Transverse colon (tissue), 3 donors: ENCODE data around the gene NOPCHAP1.

ENCODE experiments used
- POLR2A ChIP-seq: fragments of 450-650 bp; IDR thresholded peaks from one replicate; pipeline ENCODE4 v1.6.1; 2016; ENCODE audit warnings: antibody characterized with exemption, mild to moderate bottlenecking, moderate library complexity
- TF ChIP-seq, protein P1 (sequence below), 5 experiments: fragments of 200-600 bp in 3 of 5; fragments of 450-650 bp in 2 of 5; sonication (generic) in 3 of 5; IDR thresholded peaks; 1 replicate in 2 of 5; 2 replicates in 3 of 5; pipeline ENCODE4 v1.5.1; 2016 to 2017; ENCODE audit warnings: antibody characterized with exemption in 5 of 5, inconsistent platforms in 3 of 5, mild to moderate bottlenecking in 2 of 5, moderate library complexity in 1 of 5

- TF ChIP-seq, protein P1, sequence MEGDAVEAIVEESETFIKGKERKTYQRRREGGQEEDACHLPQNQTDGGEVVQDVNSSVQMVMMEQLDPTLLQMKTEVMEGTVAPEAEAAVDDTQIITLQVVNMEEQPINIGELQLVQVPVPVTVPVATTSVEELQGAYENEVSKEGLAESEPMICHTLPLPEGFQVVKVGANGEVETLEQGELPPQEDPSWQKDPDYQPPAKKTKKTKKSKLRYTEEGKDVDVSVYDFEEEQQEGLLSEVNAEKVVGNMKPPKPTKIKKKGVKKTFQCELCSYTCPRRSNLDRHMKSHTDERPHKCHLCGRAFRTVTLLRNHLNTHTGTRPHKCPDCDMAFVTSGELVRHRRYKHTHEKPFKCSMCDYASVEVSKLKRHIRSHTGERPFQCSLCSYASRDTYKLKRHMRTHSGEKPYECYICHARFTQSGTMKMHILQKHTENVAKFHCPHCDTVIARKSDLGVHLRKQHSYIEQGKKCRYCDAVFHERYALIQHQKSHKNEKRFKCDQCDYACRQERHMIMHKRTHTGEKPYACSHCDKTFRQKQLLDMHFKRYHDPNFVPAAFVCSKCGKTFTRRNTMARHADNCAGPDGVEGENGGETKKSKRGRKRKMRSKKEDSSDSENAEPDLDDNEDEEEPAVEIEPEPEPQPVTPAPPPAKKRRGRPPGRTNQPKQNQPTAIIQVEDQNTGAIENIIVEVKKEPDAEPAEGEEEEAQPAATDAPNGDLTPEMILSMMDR (IDR thresholded peaks at IDR 0.05) = no peak
- TF ChIP-seq POLR2A = no peak
These were observed 46.7 kb downstream of the NOPCHAP1 start for GRCh38 chr12:105032703-105033357.
